GM19099 (cell line): Measurements from ENCODE around the gene CD248.

Experiments used
- POLR2A ChIP-seq: IDR thresholded peaks from 3 replicates; pipeline ENCODE4 v1.6.1; 2011; ENCODE audit warnings: low read depth; ENCODE audit not compliant: insufficient read length; ENCODE audit errors: extremely low read depth

Gene CD248

GRCh38 chr11:66335531-66336233 is 18.8 kb upstream of the CD248 start:
- TF ChIP-seq POLR2A: no peak

- TF ChIP-seq POLR2A: no peak
These were observed 18.0 kb upstream of the CD248 start for GRCh38 chr11:66334605-66335442.

GRCh38 chr11:66333896-66334604 is 17.2 kb upstream of the CD248 start:
- no peak for TF ChIP-seq POLR2A

- no peak for TF ChIP-seq POLR2A
These were observed 16.5 kb upstream of the CD248 start for GRCh38 chr11:66333220-66333877.

- TF ChIP-seq POLR2A: no peak
These were observed 15.8 kb upstream of the CD248 start for GRCh38 chr11:66332371-66333219.

GRCh38 chr11:66331542-66332370 is 14.9 kb upstream of the CD248 start:
- no peak for TF ChIP-seq POLR2A

GRCh38 chr11:66330931-66331330 is 14.1 kb upstream of the CD248 start:
- no peak for TF ChIP-seq POLR2A

GRCh38 chr11:66329165-66329673 is 12.4 kb upstream of the CD248 start:
- no peak for TF ChIP-seq POLR2A

- no peak for TF ChIP-seq POLR2A
These were observed 11.7 kb upstream of the CD248 start for GRCh38 chr11:66328302-66329144.

- TF ChIP-seq POLR2A: no peak
These were observed 11.1 kb upstream of the CD248 start for GRCh38 chr11:66328031-66328301.

GRCh38 chr11:66327171-66328030 is 10.6 kb upstream of the CD248 start:
- TF ChIP-seq POLR2A: no peak
